Measurements from ENCODE around the gene SNCG. TPM values are rescaled to one million over a fixed set of nuclear protein-coding genes. Genes with fewer than 3 reads are reported as not detected.

SNCG gene
- total RNA-seq (ENCODE audit: low replicate concordance): 48.3 and 77.0 TPM in 2 replicates

DNA sequence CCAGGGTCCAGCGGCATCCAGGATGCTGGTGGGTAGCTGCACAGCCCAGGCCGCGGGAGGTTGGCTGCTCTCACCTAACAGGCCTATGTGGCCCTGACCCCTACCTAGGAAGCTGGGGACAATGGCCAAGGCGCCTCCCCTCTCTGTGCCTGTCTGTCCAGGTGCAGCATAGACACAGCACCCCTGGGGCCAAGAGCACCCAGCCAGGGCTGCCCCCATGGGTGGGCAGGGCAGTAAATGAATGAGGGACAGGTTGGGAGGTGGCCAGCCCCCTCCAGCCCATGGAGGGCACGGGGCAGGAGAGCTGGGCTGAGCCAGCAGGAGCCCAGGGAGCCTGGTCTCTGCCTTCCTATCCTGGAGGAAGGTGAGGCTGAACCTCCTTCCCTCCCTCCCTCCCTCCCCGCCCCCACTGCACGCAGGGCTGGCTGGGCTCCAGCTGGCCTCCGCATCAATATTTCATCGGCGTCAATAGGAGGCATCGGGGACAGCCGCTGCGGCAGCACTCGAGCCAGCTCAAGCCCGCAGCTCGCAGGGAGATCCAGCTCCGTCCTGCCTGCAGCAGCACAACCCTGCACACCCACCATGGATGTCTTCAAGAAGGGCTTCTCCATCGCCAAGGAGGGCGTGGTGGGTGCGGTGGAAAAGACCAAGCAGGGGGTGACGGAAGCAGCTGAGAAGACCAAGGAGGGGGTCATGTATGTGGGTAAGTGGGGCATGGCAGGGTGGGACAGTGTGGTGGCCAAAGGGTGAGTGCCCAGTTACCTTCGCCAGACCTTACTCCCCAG, at the start of gene SNCG:
Gene SNCG, plus strand, starts transcription at position 484 of the 785 bp plus-strand sequence. Its CDS starts 99 bp downstream, at position 583.

GRCh38 chr10:86957471-86958115, 806 bp upstream of the SNCG start, which contains the start of gene MMRN2:
MMRN2 (minus strand) TSS chr10:86957615; CDS start chr10:86957541, 74 bp downstream.

GRCh38 chr10:86968271-86968993, 10.0 kb downstream of the SNCG start, which contains the start of gene ADIRF:
ADIRF (plus strand) TSS chr10:86968482; CDS start chr10:86968545, 63 bp downstream.

Other genes with a start within 250 kb of the SNCG start
- gene BMPR1A, start 202.0 kb upstream of the SNCG start, total RNA-seq (ENCODE audit: low replicate concordance): 39.7 and 45.6 TPM in 2 replicates
- gene MMRN2, start 984 bp upstream of the SNCG start, total RNA-seq (ENCODE audit: low replicate concordance): 2.5 and 17.8 TPM in 2 replicates
- 44.9 and 184 TPM in 2 replicates for gene ADIRF, start 9.9 kb downstream of the SNCG start, total RNA-seq (ENCODE audit: low replicate concordance)
- not detected in 2 replicates for gene FAM25A, start 61.7 kb downstream of the SNCG start, total RNA-seq (ENCODE audit: low replicate concordance)
- 206 and 229 TPM in 2 replicates for gene GLUD1, start 136.2 kb downstream of the SNCG start, total RNA-seq (ENCODE audit: low replicate concordance)
- 8.2 and 24.3 TPM in 2 replicates for gene SHLD2, start 136.6 kb downstream of the SNCG start, total RNA-seq (ENCODE audit: low replicate concordance)

All from smooth muscle cell of the coronary artery (primary cell).